MM.1S (cell line): ENCODE measurements around the gene WDR64.

Experiments
- CTCF ChIP-seq: fragments of 300-600 bp; sonication (generic); IDR thresholded peaks from 2 replicates; pipeline ENCODE4 v1.5.1; 2016; ENCODE audit warnings: antibody characterized with exemption, low read length, mixed read lengths
- EZH2 ChIP-seq: fragments of 300-600 bp; sonication (generic); optimal IDR thresholded peaks from 2 replicates; pipeline ENCODE3; 2017; ENCODE audit warnings: low read depth, mild to moderate bottlenecking, antibody characterized with exemption, low read length, mixed read lengths

GRCh38 chr1:241696815-241697639, 44.9 kb downstream of the WDR64 start:
- no peak for TF ChIP-seq CTCF
- no peak for TF ChIP-seq EZH2
